Sigmoid colon (tissue), 4 donors: ENCODE measurements around the gene FAXC.

Experiments used
- EP300 ChIP-seq, 4 donors: sonication (generic); formaldehyde crosslinking; IDR thresholded peaks; one replicate each; pipeline ENCODE4 v1.6.1; 2017; ENCODE audit warnings: antibody characterized with exemption in 4 of 4
- TF ChIP-seq, protein P1 (sequence below), 4 experiments: fragments of 450-650 bp in 3 of 4; fragments of 200-600 bp in 1 of 4; IDR thresholded peaks; one replicate each; pipeline ENCODE4 v1.5.1; 2016 to 2019; ENCODE audit warnings: antibody characterized with exemption in 4 of 4, mild to moderate bottlenecking in 3 of 4, moderate library complexity in 2 of 4

DNA sequence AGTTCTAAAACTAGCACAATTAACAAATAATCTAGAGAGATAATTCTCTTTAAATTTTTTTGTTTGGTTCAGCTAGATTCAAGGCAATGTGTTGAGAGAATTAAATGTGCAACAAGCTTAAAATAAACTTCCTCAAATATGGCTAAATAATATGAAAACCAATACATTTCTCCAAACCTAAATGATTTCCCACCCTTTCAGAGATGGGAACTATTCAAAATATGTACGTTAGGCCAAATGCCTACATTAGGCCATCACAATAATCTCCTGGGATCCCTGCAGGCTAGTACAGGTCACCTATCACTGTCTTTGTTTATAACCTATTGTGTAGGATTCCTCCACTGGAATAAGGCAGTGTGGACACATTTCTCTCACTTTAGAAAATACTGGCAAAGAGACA is 1.7 kb downstream of the FAXC start:
- TF ChIP-seq, protein P1, sequence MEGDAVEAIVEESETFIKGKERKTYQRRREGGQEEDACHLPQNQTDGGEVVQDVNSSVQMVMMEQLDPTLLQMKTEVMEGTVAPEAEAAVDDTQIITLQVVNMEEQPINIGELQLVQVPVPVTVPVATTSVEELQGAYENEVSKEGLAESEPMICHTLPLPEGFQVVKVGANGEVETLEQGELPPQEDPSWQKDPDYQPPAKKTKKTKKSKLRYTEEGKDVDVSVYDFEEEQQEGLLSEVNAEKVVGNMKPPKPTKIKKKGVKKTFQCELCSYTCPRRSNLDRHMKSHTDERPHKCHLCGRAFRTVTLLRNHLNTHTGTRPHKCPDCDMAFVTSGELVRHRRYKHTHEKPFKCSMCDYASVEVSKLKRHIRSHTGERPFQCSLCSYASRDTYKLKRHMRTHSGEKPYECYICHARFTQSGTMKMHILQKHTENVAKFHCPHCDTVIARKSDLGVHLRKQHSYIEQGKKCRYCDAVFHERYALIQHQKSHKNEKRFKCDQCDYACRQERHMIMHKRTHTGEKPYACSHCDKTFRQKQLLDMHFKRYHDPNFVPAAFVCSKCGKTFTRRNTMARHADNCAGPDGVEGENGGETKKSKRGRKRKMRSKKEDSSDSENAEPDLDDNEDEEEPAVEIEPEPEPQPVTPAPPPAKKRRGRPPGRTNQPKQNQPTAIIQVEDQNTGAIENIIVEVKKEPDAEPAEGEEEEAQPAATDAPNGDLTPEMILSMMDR (IDR thresholded peaks at IDR 0.05) = no peak
- no peak for TF ChIP-seq EP300 (IDR thresholded peaks at IDR 0.05)
